Activated T-cell treated with anti-CD3 and anti-CD28 coated beads, Interleukin-2, amount 50 U/mL, for 24 hours (primary cell): ENCODE data around the gene PRSS56.

Source experiments
- DNase-seq: peaks from one replicate; pipeline ENCODE4 v3.0.0-alpha.2; 2020
- H3K27ac Mint-ChIP-seq: 2 replicates; pipeline ENCODE4 v1.8.0; 2020; ENCODE audit warnings: mild to moderate bottlenecking, mixed read lengths
- H3K27me3 Mint-ChIP-seq: 2 replicates; pipeline ENCODE4 v1.8.0; 2020; ENCODE audit warnings: mixed read lengths
- H3K36me3 Mint-ChIP-seq: 2 replicates; pipeline ENCODE4 v1.8.0; 2020; ENCODE audit warnings: low read depth, mixed read lengths
- H3K4me1 Mint-ChIP-seq: 2 replicates; pipeline ENCODE4 v1.8.0; 2020; ENCODE audit warnings: low read depth, mixed read lengths
- H3K4me3 Mint-ChIP-seq: 2 replicates; pipeline ENCODE4 v1.8.0; 2020; ENCODE audit warnings: mild to moderate bottlenecking, moderate library complexity, mixed read lengths
- H3K9me3 Mint-ChIP-seq: 2 replicates; pipeline ENCODE4 v1.8.0; 2020; ENCODE audit warnings: mixed read lengths

Gene PRSS56

DNA sequence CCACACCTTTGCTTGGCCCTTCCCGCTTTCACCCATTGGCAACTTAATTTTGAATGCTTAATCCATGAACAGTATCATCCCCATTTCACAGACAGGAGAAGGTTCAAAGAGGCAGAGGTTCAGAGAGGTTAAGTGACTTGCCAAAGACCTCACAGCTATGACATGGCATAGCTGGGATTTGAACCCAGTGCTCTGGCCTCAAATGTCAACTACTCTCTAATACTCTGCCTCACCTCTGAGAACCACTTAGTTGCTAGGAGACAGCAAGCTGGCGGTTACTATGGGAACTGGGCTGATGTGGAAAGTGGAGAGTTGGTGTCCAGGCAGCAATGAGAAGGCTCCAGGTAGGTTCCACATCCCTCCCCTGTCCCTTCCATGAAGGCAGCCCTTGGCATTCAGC lies 15.8 kb upstream of the PRSS56 start:
- Mint-ChIP-seq H3K4me1 (peaks cover 10% of the 10 kb centered on the region), H3K9me3 (no peaks in the 10 kb centered on the region), H3K27me3 (peaks cover 69% of the 10 kb centered on the region), H3K36me3 (no peaks in the 10 kb centered on the region), H3K4me3 (no peak overlapping the region), H3K27ac (no peak overlapping the region)
- no peak for DNase-seq

DNA sequence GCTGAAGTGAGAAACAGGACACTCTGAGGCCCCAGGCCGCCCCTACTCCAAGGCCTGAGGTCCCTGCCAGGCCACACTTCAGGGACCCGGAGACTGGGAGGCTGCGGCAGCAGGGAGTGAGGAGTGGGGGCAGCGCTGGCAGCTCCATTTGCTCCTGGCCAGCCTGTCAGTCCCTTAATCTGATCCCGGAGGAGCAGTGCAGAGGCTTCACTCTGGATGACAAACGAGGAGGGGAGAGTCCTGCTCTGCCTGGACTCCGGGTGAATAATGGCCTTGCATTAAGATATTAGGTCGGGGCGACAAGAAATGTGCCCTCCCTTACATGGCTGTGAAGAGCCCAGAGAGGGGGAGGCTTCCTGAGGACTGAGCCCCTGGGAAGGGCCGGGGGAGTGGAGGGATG lies 14.3 kb upstream of the PRSS56 start:
- Mint-ChIP-seq H3K9me3 (no peaks in the 10 kb centered on the region), H3K4me3 (no peak overlapping the region), H3K4me1 (peaks cover 10% of the 10 kb centered on the region), H3K27ac (no peak overlapping the region), H3K27me3 (peaks cover 61% of the 10 kb centered on the region), H3K36me3 (no peaks in the 10 kb centered on the region)
- DNase-seq, result no peak

GRCh38 chr2:232506709-232507108 lies 13.5 kb upstream of the PRSS56 start:
- Mint-ChIP-seq H3K36me3 (no peaks in the 10 kb centered on the region), H3K27me3 (peaks cover 55% of the 10 kb centered on the region), H3K9me3 (no peaks in the 10 kb centered on the region), H3K4me3 (no peak overlapping the region), H3K4me1 (peaks cover 10% of the 10 kb centered on the region), H3K27ac (no peak overlapping the region)
- no peak for DNase-seq

- H3K4me3 Mint-ChIP-seq, result no peak overlapping the region
- H3K4me1 Mint-ChIP-seq, result peaks cover 6% of the 10 kb centered on the region
- no peaks in the 10 kb centered on the region for H3K9me3 Mint-ChIP-seq
- H3K27me3 Mint-ChIP-seq, result peaks cover 40% of the 10 kb centered on the region
- DNase-seq, result no peak
- no peak overlapping the region for H3K27ac Mint-ChIP-seq
- no peaks in the 10 kb centered on the region for H3K36me3 Mint-ChIP-seq
Observed at GRCh38 chr2:232508251-232508650, 11.9 kb upstream of the PRSS56 start.

GRCh38 chr2:232511336-232511890 lies 8.8 kb upstream of the PRSS56 start:
- no peak overlapping the region for H3K27ac Mint-ChIP-seq
- no peaks in the 10 kb centered on the region for H3K9me3 Mint-ChIP-seq
- H3K4me1 Mint-ChIP-seq, result no peaks in the 10 kb centered on the region
- peaks cover 10% of the 10 kb centered on the region for H3K27me3 Mint-ChIP-seq
- DNase-seq, result no peak
- H3K4me3 Mint-ChIP-seq, result no peak overlapping the region
- no peaks in the 10 kb centered on the region for H3K36me3 Mint-ChIP-seq

DNA sequence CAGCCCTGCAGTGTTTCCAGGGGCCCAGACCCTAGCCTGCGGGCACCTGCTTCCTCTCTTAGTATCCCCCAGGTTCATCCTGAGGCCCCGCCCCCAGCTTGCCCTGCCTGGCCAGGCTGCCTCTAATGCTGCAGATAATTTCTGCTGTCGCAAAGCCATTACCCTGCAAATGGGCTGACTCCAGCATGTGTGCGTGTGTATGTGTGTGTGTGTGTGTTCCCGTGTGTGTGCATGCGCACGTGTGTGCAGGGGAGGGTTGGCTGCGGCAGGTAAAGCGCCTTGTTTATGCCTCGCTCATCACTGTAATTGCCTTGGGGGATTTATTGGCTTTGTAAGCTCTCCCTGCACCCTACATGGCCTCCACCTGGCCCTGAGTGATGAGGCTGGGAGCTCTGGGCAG lies 7.6 kb upstream of the PRSS56 start:
- Mint-ChIP-seq H3K4me1 (no peaks in the 10 kb centered on the region), H3K27ac (no peak overlapping the region), H3K4me3 (no peak overlapping the region), H3K9me3 (no peaks in the 10 kb centered on the region), H3K27me3 (peaks cover 10% of the 10 kb centered on the region), H3K36me3 (no peaks in the 10 kb centered on the region)
- DNase-seq, result no peak

GRCh38 chr2:232513353-232513752 lies 6.8 kb upstream of the PRSS56 start:
- Mint-ChIP-seq H3K9me3 (no peaks in the 10 kb centered on the region), H3K4me1 (no peaks in the 10 kb centered on the region), H3K4me3 (no peak overlapping the region), H3K27ac (no peak overlapping the region), H3K36me3 (no peaks in the 10 kb centered on the region), H3K27me3 (peaks cover 10% of the 10 kb centered on the region)
- DNase-seq, result no peak

- no peak overlapping the region for H3K27ac Mint-ChIP-seq
- H3K4me1 Mint-ChIP-seq, result no peaks in the 10 kb centered on the region
- no peaks in the 10 kb centered on the region for H3K9me3 Mint-ChIP-seq
- DNase-seq, result no peak
- no peaks in the 10 kb centered on the region for H3K36me3 Mint-ChIP-seq
- H3K4me3 Mint-ChIP-seq, result no peak overlapping the region
- H3K27me3 Mint-ChIP-seq, result peaks cover 15% of the 10 kb centered on the region
Observed at GRCh38 chr2:232515639-232516038, 4.5 kb upstream of the PRSS56 start.

DNA sequence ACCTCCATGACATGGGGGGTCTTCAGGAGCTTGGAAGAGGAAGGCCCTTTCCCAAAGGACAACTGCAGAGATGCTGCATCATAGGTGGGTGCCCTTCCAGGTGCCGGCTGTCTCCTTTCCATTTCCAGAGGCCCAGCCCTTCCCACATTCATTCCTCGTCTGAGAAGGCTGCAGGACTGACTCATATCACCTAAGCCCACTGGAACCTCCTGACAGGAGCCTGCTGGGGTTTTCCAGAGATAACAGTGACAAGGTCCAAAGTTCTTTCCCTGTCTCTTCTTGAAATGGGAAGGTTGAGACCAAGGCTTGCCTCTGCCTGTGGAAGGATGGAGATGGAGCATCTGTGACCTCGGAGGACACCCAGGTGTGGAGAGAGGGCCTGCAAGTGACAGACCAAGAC lies 3.6 kb upstream of the PRSS56 start:
- H3K4me1 Mint-ChIP-seq, result peaks cover 2% of the 10 kb centered on the region
- DNase-seq, result no peak
- H3K36me3 Mint-ChIP-seq, result no peaks in the 10 kb centered on the region
- peaks cover 24% of the 10 kb centered on the region for H3K27me3 Mint-ChIP-seq
- no peaks in the 10 kb centered on the region for H3K9me3 Mint-ChIP-seq
- H3K27ac Mint-ChIP-seq, result no peak overlapping the region
- no peak overlapping the region for H3K4me3 Mint-ChIP-seq

- no peak overlapping the region for H3K4me3 Mint-ChIP-seq
- H3K27me3 Mint-ChIP-seq, result peaks cover 36% of the 10 kb centered on the region
Observed at GRCh38 chr2:232518844-232519243, 1.3 kb upstream of the PRSS56 start.

DNA sequence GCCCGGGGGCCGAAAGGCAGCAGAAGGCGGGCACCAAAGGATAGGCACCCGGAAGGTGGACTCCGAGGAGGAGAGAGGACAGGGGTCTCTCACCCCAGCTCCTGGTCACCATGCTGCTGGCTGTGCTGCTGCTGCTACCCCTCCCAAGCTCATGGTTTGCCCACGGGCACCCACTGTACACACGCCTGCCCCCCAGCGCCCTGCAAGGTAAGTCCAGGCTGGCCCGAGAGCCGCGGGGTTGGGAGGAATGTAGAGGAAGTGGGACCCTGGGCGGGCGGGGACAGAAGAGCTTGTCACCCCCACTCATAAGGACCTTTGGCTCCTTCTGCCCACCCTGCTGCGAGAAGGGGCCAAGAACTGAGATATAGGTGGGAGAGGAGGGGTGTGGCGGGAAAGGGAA lies 301 bp downstream of the PRSS56 start:
- peaks cover 47% of the 10 kb centered on the region for H3K27me3 Mint-ChIP-seq
- no peak overlapping the region for H3K4me3 Mint-ChIP-seq
- no peak for DNase-seq
- H3K4me1 Mint-ChIP-seq, result peaks cover 9% of the 10 kb centered on the region
- H3K27ac Mint-ChIP-seq, result no peak overlapping the region
- H3K9me3 Mint-ChIP-seq, result no peaks in the 10 kb centered on the region
- no peaks in the 10 kb centered on the region for H3K36me3 Mint-ChIP-seq

More at GRCh38 chr2:232518844-232519243, 1.3 kb upstream of the PRSS56 start:
- Mint-ChIP-seq H3K9me3 (no peaks in the 10 kb centered on the region), H3K4me1 (peaks cover 6% of the 10 kb centered on the region), H3K36me3 (no peaks in the 10 kb centered on the region), H3K27ac (no peak overlapping the region)
- no peak for DNase-seq

DNA sequence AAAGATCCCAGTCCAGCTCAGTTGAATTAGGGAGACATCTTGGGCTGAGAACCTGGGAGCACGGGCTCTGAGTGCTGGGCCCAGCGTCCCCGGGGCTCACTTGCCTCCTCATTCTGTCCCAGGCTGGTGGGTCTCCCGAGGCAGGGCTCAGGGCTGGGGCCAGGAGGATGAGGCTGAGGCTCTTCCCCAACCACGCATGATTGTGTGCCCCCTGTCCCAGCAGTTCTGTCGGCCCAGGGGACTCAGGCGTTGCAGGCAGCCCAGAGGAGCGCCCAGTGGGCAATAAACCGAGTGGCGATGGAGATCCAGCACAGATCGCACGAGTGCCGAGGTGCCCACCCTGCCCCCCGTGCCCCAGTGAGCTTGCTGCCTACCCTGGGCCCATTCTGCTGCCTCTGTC lies 910 bp downstream of the PRSS56 start:
- peaks cover 9% of the 10 kb centered on the region for H3K4me1 Mint-ChIP-seq
- H3K27ac Mint-ChIP-seq, result no peak overlapping the region
- no peak for DNase-seq
- no peak overlapping the region for H3K4me3 Mint-ChIP-seq
- no peaks in the 10 kb centered on the region for H3K9me3 Mint-ChIP-seq
- no peaks in the 10 kb centered on the region for H3K36me3 Mint-ChIP-seq
- peaks cover 49% of the 10 kb centered on the region for H3K27me3 Mint-ChIP-seq

GRCh38 chr2:232521959-232522622 lies 1.9 kb downstream of the PRSS56 start:
- Mint-ChIP-seq H3K36me3 (no peaks in the 10 kb centered on the region), H3K27ac (no peak overlapping the region)
- DNase-seq, result peak; percentile 85

GRCh38 chr2:232522623-232523401 lies 2.6 kb downstream of the PRSS56 start:
- Mint-ChIP-seq H3K36me3 (no peaks in the 10 kb centered on the region), H3K4me3 (no peak overlapping the region), H3K27me3 (peaks cover 58% of the 10 kb centered on the region), H3K4me1 (peaks cover 9% of the 10 kb centered on the region), H3K27ac (no peak overlapping the region), H3K9me3 (no peaks in the 10 kb centered on the region)
- DNase-seq, result no peak

More at GRCh38 chr2:232521959-232522622, 1.9 kb downstream of the PRSS56 start:
- H3K9me3 Mint-ChIP-seq, result no peaks in the 10 kb centered on the region
- H3K4me1 Mint-ChIP-seq, result peaks cover 9% of the 10 kb centered on the region
- H3K27me3 Mint-ChIP-seq, result peaks cover 57% of the 10 kb centered on the region
- no peak overlapping the region for H3K4me3 Mint-ChIP-seq

- no peak for DNase-seq
- Mint-ChIP-seq H3K36me3 (no peaks in the 10 kb centered on the region), H3K4me1 (peaks cover 11% of the 10 kb centered on the region), H3K4me3 (no peak overlapping the region), H3K27ac (no peak overlapping the region), H3K27me3 (peaks cover 60% of the 10 kb centered on the region), H3K9me3 (no peaks in the 10 kb centered on the region)
Observed at GRCh38 chr2:232523402-232523681, 3.2 kb downstream of the PRSS56 start.
